ENCODE results near the gene MEGF6. TPM values are rescaled to one million over a fixed set of nuclear protein-coding genes. Genes with fewer than 3 reads are reported as not detected.

MEGF6 gene
- total and polyA plus RNA-seq, 2 donors (not counting 3 experiments of a cell fraction or from before 2014, with no cell fraction given) = 22.5 to 63.7 TPM

- no peak overlapping the region for H2AFZ ChIP-seq (ENCODE audit: low read depth, low read length)
- no peak overlapping the region for H3K27ac ChIP-seq (ENCODE audit: insufficient read depth, low read depth, low read length)
- no peaks in the 10 kb centered on the region for H3K9me1 ChIP-seq (replicated peaks; ENCODE audit: control insufficient read depth, extremely low read depth, insufficient read depth, low read length)
- POLR2A ChIA-PET = no interaction called here
- no peaks in the 10 kb centered on the region for H3K27me3 ChIP-seq (ENCODE audit: control insufficient read depth in 2 of 2, insufficient read depth in 2 of 2, low read length in 2 of 2)
- H3K36me3 ChIP-seq (ENCODE audit: control insufficient read depth in 2 of 2, extremely low read depth in 1 of 2, insufficient read depth in 2 of 2, low read length in 2 of 2) = no peaks in the 10 kb centered on the region
- BruUV-seq (replicated peaks) = no TSS peak
- CTCF ChIA-PET = interaction anchor here (1.1 to 7.8 kb wide), 4 partner anchors 16 to 158 kb away, joined by 3 to 196 read pairs (median 4); no protein-coding TSS in a partner anchor
- no peaks in the 10 kb centered on the region for H3K79me2 ChIP-seq (ENCODE audit: control insufficient read depth, insufficient read depth, low read length)
- TF ChIP-seq EZH2 (IDR thresholded peaks at IDR 0.05; ENCODE audit: borderline replicate concordance, low read depth, low read length, severe bottlenecking) (no peak), MYC (IDR thresholded peaks at IDR 0.05; ENCODE audit: low read depth, low read length) (no peak), POLR2A (IDR thresholded peaks at IDR 0.05; ENCODE audit: low read depth, low read length) (no peak), MAX (IDR thresholded peaks at IDR 0.05; ENCODE audit: insufficient read depth, insufficient read length) (no peak), CTCF (IDR thresholded peaks at IDR 0.05; ENCODE audit: extremely low read depth in 1 of 2, insufficient read depth in 1 of 2, low read depth in 1 of 2, low read length in 2 of 2) (no peak), JUN (IDR thresholded peaks at IDR 0.05; ENCODE audit: borderline replicate concordance, insufficient read depth, insufficient read length, low read depth) (no peak), POLR2AphosphoS5 (IDR thresholded peaks at IDR 0.05; ENCODE audit: insufficient read depth, low read depth, low read length) (no peak), GATA2 (IDR thresholded peaks at IDR 0.05; ENCODE audit: insufficient read depth, insufficient read length, low read depth, low read length) (no peak), FOS (IDR thresholded peaks at IDR 0.05; ENCODE audit: borderline replicate concordance, insufficient read depth, low read length) (no peak)
- H3K4me1 ChIP-seq (ENCODE audit: control insufficient read depth, extremely low read depth, insufficient read depth, low read length) = no peaks in the 10 kb centered on the region
- dilution Hi-C loops (cut with MboI; ENCODE audit: extremely low pct_ligation_motif_present, low sequenced_read_pairs) (no loop called here), intact Hi-C loops (cut with micrococcal nuclease) (no loop called here)
- H3K9ac ChIP-seq (replicated peaks; ENCODE audit: extremely low read depth, insufficient read depth, low read length) = no peak overlapping the region
- no peak for FAIRE-seq
- H3K4me3 ChIP-seq (replicated peaks in 1 of 3; ENCODE audit: insufficient read depth in 1 of 3, low read depth in 1 of 3, low read length in 3 of 3) = no peak overlapping the region
- H3K9me3 ChIP-seq (replicated peaks; ENCODE audit: control insufficient read depth, insufficient read depth, low read length) = no peaks in the 10 kb centered on the region
- no peak overlapping the region for H3K4me2 ChIP-seq (ENCODE audit: insufficient read depth, low read length)
- H4K20me1 ChIP-seq (replicated peaks; ENCODE audit: control insufficient read depth, extremely low read depth, insufficient read depth, low read length) = no peaks in the 10 kb centered on the region
- no peak for DNase-seq (ENCODE audit: low read depth, low spot score)
Observed at GRCh38 chr1:3566003-3566885, 45.1 kb downstream of the MEGF6 start.

All from endothelial cell of umbilical vein (primary cell).